ENCODE data around the gene RNF169. TPM values are rescaled to one million over a fixed set of nuclear protein-coding genes. Genes with fewer than 3 reads are reported as not detected.

The RNF169 gene
- total and polyA plus RNA-seq, 2 experiments from 2014 or later, result 0.78 to 16.5 TPM

DNA sequence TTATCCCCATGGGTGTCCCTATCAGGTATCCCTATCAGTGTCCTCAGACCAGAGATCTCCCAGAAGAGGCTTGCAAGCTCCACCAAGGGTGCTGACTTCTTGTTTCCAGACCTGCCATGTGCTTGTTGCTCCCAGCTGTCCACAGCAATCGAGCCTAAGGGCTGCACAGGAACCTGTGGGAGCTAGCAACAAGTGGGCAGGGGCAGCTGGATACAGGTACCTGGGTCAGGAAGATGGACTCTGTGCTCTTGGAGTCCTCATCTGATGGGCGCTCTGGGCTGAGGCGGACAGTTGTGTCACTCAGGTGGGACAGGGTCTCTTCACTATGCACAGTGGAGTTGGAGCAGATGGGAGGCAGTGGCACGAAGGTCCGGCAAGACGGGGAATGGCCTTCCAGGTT lies 99.2 kb downstream of the RNF169 start (continued):
- TF ChIP-seq, protein P1, sequence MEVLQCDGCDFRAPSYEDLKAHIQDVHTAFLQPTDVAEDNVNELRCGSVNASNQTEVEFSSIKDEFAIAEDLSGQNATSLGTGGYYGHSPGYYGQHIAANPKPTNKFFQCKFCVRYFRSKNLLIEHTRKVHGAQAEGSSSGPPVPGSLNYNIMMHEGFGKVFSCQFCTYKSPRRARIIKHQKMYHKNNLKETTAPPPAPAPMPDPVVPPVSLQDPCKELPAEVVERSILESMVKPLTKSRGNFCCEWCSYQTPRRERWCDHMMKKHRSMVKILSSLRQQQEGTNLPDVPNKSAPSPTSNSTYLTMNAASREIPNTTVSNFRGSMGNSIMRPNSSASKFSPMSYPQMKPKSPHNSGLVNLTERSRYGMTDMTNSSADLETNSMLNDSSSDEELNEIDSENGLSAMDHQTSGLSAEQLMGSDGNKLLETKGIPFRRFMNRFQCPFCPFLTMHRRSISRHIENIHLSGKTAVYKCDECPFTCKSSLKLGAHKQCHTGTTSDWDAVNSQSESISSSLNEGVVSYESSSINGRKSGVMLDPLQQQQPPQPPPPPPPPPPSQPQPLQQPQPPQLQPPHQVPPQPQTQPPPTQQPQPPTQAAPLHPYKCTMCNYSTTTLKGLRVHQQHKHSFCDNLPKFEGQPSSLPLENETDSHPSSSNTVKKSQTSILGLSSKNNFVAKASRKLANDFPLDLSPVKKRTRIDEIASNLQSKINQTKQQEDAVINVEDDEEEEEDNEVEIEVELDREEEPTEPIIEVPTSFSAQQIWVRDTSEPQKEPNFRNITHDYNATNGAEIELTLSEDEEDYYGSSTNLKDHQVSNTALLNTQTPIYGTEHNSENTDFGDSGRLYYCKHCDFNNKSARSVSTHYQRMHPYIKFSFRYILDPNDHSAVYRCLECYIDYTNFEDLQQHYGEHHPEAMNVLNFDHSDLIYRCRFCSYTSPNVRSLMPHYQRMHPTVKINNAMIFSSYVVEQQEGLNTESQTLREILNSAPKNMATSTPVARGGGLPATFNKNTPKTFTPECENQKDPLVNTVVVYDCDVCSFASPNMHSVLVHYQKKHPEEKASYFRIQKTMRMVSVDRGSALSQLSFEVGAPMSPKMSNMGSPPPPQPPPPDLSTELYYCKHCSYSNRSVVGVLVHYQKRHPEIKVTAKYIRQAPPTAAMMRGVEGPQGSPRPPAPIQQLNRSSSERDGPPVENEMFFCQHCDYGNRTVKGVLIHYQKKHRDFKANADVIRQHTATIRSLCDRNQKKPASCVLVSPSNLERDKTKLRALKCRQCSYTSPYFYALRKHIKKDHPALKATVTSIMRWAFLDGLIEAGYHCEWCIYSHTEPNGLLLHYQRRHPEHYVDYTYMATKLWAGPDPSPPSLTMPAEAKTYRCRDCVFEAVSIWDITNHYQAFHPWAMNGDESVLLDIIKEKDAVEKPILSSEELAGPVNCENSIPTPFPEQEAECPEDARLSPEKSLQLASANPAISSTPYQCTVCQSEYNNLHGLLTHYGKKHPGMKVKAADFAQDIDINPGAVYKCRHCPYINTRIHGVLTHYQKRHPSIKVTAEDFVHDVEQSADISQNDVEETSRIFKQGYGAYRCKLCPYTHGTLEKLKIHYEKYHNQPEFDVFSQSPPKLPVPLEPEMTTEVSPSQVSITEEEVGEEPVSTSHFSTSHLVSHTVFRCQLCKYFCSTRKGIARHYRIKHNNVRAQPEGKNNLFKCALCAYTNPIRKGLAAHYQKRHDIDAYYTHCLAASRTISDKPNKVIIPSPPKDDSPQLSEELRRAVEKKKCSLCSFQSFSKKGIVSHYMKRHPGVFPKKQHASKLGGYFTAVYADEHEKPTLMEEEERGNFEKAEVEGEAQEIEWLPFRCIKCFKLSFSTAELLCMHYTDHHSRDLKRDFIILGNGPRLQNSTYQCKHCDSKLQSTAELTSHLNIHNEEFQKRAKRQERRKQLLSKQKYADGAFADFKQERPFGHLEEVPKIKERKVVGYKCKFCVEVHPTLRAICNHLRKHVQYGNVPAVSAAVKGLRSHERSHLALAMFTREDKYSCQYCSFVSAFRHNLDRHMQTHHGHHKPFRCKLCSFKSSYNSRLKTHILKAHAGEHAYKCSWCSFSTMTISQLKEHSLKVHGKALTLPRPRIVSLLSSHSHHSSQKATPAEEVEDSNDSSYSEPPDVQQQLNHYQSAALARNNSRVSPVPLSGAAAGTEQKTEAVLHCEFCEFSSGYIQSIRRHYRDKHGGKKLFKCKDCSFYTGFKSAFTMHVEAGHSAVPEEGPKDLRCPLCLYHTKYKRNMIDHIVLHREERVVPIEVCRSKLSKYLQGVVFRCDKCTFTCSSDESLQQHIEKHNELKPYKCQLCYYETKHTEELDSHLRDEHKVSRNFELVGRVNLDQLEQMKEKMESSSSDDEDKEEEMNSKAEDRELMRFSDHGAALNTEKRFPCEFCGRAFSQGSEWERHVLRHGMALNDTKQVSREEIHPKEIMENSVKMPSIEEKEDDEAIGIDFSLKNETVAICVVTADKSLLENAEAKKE (CRISPR knock-in tag; IDR thresholded peaks at IDR 0.05), result no peak
- TF ChIP-seq ZNF331 (CRISPR knock-in tag; IDR thresholded peaks at IDR 0.05; ENCODE audit: low read depth) (no peak), JUNB (IDR thresholded peaks at IDR 0.05; ENCODE audit: unreplicated experiment) (no peak), NANOG (IDR thresholded peaks at IDR 0.05; ENCODE audit: borderline replicate concordance) (no peak)

DNA sequence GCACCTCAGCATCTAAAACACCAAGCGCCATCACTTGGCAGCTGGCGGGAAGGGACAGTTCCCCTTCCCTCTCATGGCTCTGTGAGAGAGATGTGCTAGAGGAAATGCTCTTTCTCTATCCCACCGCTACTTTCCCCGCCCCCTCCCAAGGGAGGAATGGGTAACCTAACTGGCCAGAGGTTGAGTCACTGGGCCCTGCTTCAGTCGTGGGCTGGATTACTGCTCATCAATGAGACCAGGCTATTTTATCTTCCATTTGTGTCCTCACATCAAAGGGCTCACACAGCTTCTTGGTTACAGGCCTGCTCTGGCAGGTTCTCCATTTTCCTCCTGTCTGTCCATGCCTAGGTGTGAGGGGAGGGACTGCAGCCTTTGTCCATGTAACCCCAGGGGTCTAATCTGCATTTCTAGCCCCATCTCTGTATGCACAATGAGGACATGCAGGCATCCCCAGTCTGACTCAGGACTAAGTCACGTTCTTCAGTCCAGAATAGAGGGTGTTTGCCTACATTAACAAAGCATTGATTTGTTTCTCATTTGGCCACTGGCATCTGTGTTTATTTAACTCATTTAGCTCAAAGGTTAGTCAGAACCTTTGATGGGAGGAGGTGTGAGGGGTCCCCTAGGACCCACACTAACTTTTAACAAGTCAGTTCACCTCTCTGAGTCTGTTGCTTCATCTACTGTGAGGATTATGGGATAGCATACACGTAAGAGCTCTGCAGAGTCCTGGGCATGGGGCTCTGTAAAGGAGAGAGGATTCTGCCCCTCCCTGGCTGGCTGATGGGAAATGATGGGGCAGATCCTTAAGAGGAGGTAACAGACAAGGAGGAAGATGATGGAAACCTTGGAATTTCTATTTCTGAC lies 101.1 kb downstream of the RNF169 start:
- Mint-ChIP-seq H3K4me1 (peaks cover 14% of the 10 kb centered on the region), H3K27ac (peak overlapping the region; percentile 82), H3K9me3 (no peaks in the 10 kb centered on the region), H3K27me3 (ENCODE audit: insufficient read depth, low read depth, poor library complexity) (peaks cover 5% of the 10 kb centered on the region), H3K36me3 (ENCODE audit: low read depth) (peaks cover 8% of the 10 kb centered on the region; the same call in 1 of the 3 replicates), H3K4me3 (no peak overlapping the region; the same call in 2 of the 3 replicates)
- Histone ChIP-seq H3K27me3 (ENCODE audit: insufficient read depth) (no peaks in the 10 kb centered on the region), H3K9me2 (ENCODE audit: insufficient read depth) (no peaks in the 10 kb centered on the region), H3K79me2 (replicated peaks; ENCODE audit: insufficient read depth) (no peaks in the 10 kb centered on the region), H3K27ac (ENCODE audit: low read depth) (peak overlapping the region; percentile 56; the same call in 1 of the 2 replicates), H3K4me3 (no peak overlapping the region), H3K36me3 (ENCODE audit: insufficient read depth) (no peaks in the 10 kb centered on the region), H4K20me1 (replicated peaks; ENCODE audit: insufficient read depth) (no peaks in the 10 kb centered on the region), H3F3A (replicated peaks; ENCODE audit: low read depth) (no peaks in the 10 kb centered on the region), H2AFZ (no peak overlapping the region), H3K4me1 (ENCODE audit: insufficient read depth) (peaks cover 18% of the 10 kb centered on the region), H3K4me2 (peak overlapping the region; percentile 60)
- peak; percentile 71 for DNase-seq (ENCODE audit: low spot score)
- peak; percentile 89 for ATAC-seq
- TF ChIP-seq NANOG (IDR thresholded peaks at IDR 0.05; ENCODE audit: borderline replicate concordance), result no peak
- TF ChIP-seq, protein P2, sequence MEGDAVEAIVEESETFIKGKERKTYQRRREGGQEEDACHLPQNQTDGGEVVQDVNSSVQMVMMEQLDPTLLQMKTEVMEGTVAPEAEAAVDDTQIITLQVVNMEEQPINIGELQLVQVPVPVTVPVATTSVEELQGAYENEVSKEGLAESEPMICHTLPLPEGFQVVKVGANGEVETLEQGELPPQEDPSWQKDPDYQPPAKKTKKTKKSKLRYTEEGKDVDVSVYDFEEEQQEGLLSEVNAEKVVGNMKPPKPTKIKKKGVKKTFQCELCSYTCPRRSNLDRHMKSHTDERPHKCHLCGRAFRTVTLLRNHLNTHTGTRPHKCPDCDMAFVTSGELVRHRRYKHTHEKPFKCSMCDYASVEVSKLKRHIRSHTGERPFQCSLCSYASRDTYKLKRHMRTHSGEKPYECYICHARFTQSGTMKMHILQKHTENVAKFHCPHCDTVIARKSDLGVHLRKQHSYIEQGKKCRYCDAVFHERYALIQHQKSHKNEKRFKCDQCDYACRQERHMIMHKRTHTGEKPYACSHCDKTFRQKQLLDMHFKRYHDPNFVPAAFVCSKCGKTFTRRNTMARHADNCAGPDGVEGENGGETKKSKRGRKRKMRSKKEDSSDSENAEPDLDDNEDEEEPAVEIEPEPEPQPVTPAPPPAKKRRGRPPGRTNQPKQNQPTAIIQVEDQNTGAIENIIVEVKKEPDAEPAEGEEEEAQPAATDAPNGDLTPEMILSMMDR (conservative IDR thresholded peaks at IDR 0.05; ENCODE audit: low read depth in 2 of 2), result peak in 1 of 2 experiments; percentile 43; a peak in 2 of 4 replicates
- TF ChIP-seq POLR2AphosphoS5 (IDR thresholded peaks at IDR 0.05; ENCODE audit: low read depth), result no peak
- TF ChIP-seq, protein P3, sequence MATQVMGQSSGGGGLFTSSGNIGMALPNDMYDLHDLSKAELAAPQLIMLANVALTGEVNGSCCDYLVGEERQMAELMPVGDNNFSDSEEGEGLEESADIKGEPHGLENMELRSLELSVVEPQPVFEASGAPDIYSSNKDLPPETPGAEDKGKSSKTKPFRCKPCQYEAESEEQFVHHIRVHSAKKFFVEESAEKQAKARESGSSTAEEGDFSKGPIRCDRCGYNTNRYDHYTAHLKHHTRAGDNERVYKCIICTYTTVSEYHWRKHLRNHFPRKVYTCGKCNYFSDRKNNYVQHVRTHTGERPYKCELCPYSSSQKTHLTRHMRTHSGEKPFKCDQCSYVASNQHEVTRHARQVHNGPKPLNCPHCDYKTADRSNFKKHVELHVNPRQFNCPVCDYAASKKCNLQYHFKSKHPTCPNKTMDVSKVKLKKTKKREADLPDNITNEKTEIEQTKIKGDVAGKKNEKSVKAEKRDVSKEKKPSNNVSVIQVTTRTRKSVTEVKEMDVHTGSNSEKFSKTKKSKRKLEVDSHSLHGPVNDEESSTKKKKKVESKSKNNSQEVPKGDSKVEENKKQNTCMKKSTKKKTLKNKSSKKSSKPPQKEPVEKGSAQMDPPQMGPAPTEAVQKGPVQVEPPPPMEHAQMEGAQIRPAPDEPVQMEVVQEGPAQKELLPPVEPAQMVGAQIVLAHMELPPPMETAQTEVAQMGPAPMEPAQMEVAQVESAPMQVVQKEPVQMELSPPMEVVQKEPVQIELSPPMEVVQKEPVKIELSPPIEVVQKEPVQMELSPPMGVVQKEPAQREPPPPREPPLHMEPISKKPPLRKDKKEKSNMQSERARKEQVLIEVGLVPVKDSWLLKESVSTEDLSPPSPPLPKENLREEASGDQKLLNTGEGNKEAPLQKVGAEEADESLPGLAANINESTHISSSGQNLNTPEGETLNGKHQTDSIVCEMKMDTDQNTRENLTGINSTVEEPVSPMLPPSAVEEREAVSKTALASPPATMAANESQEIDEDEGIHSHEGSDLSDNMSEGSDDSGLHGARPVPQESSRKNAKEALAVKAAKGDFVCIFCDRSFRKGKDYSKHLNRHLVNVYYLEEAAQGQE (IDR thresholded peaks at IDR 0.05; ENCODE audit: unreplicated experiment), result no peak
- TF ChIP-seq JUNB (IDR thresholded peaks at IDR 0.05; ENCODE audit: unreplicated experiment), result no peak
- no peak for TF ChIP-seq CREB1 (CRISPR knock-in tag; IDR thresholded peaks at IDR 0.05; ENCODE audit: low read depth)
- TF ChIP-seq, protein P4, sequence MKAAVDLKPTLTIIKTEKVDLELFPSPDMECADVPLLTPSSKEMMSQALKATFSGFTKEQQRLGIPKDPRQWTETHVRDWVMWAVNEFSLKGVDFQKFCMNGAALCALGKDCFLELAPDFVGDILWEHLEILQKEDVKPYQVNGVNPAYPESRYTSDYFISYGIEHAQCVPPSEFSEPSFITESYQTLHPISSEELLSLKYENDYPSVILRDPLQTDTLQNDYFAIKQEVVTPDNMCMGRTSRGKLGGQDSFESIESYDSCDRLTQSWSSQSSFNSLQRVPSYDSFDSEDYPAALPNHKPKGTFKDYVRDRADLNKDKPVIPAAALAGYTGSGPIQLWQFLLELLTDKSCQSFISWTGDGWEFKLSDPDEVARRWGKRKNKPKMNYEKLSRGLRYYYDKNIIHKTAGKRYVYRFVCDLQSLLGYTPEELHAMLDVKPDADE (IDR thresholded peaks at IDR 0.05), result no peak
- TF ChIP-seq STAT1 (IDR thresholded peaks at IDR 0.05; ENCODE audit: unreplicated experiment), result no peak

Data from GM23338 (cell line).